IPS-15b (cell line): ENCODE data around the gene SMIM7.

Source experiments
- H3K27me3 ChIP-seq: one replicate; pipeline ENCODE4 v1.6.1; 2013; ENCODE audit warnings: low read length; ENCODE audit not compliant: control insufficient read depth, insufficient read depth
- H3K36me3 ChIP-seq: one replicate; pipeline ENCODE4 v1.6.1; 2013; ENCODE audit warnings: low read length; ENCODE audit not compliant: control insufficient read depth, insufficient read depth
- H3K4me1 ChIP-seq: one replicate; pipeline ENCODE4 v1.6.1; 2013; ENCODE audit warnings: mild to moderate bottlenecking, low read length; ENCODE audit not compliant: control insufficient read depth, insufficient read depth
- H3K4me3 ChIP-seq: one replicate; pipeline ENCODE4 v1.5.1; 2013; ENCODE audit warnings: low read depth, low read length
- H3K9ac ChIP-seq: one replicate; pipeline ENCODE4 v1.6.1; 2013; ENCODE audit warnings: low read depth, mild to moderate bottlenecking, low read length
- H3K9me3 ChIP-seq: one replicate; pipeline ENCODE4 v1.6.1; 2013; ENCODE audit warnings: mild to moderate bottlenecking, low read length; ENCODE audit not compliant: control insufficient read depth, insufficient read depth

SMIM7 gene

GRCh38 chr19:16628183-16628983 is 31.6 kb downstream of the SMIM7 start, which contains the start of gene MED26:
TSS of gene MED26 (minus strand) at chr19:16628204. CDS start at chr19:16627943, 261 bp downstream.
- no peaks in the 10 kb centered on the region for H3K9me3 ChIP-seq
- H3K4me3 ChIP-seq = peak within 1 kb of the TSS; percentile 93
- H3K36me3 ChIP-seq = no peaks in the 10 kb centered on the region
- H3K4me1 ChIP-seq = peaks cover 22% of the 10 kb centered on the region
- H3K9ac ChIP-seq = peak within 1 kb of the TSS; percentile 94
- no peaks in the 10 kb centered on the region for H3K27me3 ChIP-seq

GRCh38 chr19:16627928-16628182 is 32.1 kb downstream of the SMIM7 start:
- peak overlapping the region; percentile 87 for H3K9ac ChIP-seq
- no peaks in the 10 kb centered on the region for H3K27me3 ChIP-seq
- peaks cover 22% of the 10 kb centered on the region for H3K4me1 ChIP-seq
- H3K4me3 ChIP-seq = peak overlapping the region; percentile 93
- no peaks in the 10 kb centered on the region for H3K9me3 ChIP-seq
- H3K36me3 ChIP-seq = no peaks in the 10 kb centered on the region

GRCh38 chr19:16627193-16627927 is 32.6 kb downstream of the SMIM7 start:
- Histone ChIP-seq H3K36me3 (no peaks in the 10 kb centered on the region), H3K27me3 (no peaks in the 10 kb centered on the region), H3K4me1 (peaks cover 22% of the 10 kb centered on the region), H3K4me3 (peak overlapping the region; percentile 93), H3K9me3 (no peaks in the 10 kb centered on the region), H3K9ac (peak overlapping the region; percentile 87)

DNA sequence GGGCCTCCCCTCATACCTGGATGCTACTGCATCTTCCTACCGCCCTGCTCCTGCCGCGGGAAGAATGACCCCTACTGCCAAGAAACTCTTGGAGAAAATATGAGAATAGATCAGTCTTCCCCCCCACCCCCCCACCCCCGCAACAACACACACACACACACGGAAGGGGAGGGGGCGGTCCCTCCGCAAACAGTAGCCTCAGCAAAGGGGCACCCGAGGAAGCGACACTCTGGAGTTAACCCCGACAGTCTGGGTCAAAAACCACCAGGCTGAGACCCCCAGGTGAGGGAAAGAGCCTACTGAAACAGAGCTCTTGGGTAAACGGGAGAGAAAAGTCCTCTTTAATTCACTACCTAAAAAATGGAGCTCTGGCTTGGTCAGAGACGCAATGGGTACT is 33.1 kb downstream of the SMIM7 start:
- Histone ChIP-seq H3K36me3 (no peaks in the 10 kb centered on the region), H3K4me3 (peak overlapping the region; percentile 93), H3K9me3 (no peaks in the 10 kb centered on the region), H3K9ac (peak overlapping the region; percentile 87), H3K4me1 (peaks cover 22% of the 10 kb centered on the region), H3K27me3 (no peaks in the 10 kb centered on the region)

DNA sequence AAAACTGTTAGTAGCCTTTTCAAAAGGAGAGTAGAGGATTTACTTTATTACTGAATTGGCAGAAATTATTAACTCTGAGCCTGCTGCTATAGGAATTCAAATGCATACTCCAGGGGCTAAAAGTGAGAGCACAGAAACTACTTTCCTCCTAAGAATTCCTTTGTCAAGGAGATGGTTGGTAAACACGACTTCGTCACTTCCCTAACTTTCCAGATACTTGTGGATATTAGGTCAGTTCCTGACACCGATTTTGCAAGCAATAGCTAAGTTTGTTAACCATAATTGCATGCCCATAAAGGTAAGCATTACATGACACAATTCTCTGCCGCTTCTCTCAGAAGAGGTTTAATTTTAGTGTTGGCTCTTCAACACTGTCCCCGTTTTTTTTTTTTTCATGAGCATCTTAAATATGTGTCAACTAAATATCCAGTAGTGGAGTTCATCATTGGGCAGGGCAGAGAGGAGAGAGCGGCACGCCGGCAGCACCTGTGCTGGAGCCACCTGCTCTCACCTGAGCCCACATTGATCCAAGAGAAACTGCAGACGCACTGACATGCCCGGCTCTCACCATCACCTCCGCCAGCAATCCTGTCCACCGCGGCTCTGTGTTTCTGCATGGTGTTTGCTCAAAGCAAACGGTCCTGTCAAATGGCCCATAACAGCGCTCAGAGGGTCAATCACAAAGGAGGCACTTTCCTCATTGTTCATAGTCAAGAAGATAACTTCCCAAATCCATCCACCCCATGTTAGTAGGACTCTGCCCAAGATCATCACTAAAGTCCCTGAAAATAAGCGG is 34.6 kb downstream of the SMIM7 start:
- Histone ChIP-seq H3K9me3 (no peaks in the 10 kb centered on the region), H3K4me3 (no peak overlapping the region), H3K9ac (no peak overlapping the region), H3K36me3 (no peaks in the 10 kb centered on the region), H3K27me3 (no peaks in the 10 kb centered on the region), H3K4me1 (peaks cover 22% of the 10 kb centered on the region)

- H3K9ac ChIP-seq = peak overlapping the region; percentile 38
Observed at GRCh38 chr19:16624236-16624635, 35.7 kb downstream of the SMIM7 start.

GRCh38 chr19:16623576-16623975 is 36.4 kb downstream of the SMIM7 start:
- Histone ChIP-seq H3K27me3 (no peaks in the 10 kb centered on the region), H3K9me3 (no peaks in the 10 kb centered on the region), H3K9ac (no peak overlapping the region), H3K4me1 (peaks cover 18% of the 10 kb centered on the region), H3K36me3 (no peaks in the 10 kb centered on the region), H3K4me3 (no peak overlapping the region)

More at GRCh38 chr19:16624236-16624635, 35.7 kb downstream of the SMIM7 start:
- no peaks in the 10 kb centered on the region for H3K27me3 ChIP-seq
- H3K36me3 ChIP-seq = no peaks in the 10 kb centered on the region
- H3K9me3 ChIP-seq = no peaks in the 10 kb centered on the region
- peaks cover 19% of the 10 kb centered on the region for H3K4me1 ChIP-seq
- H3K4me3 ChIP-seq = no peak overlapping the region

- H3K4me1 ChIP-seq = peaks cover 18% of the 10 kb centered on the region
- no peaks in the 10 kb centered on the region for H3K9me3 ChIP-seq
- no peak overlapping the region for H3K9ac ChIP-seq
- no peak overlapping the region for H3K4me3 ChIP-seq
- no peaks in the 10 kb centered on the region for H3K36me3 ChIP-seq
- no peaks in the 10 kb centered on the region for H3K27me3 ChIP-seq
Observed at GRCh38 chr19:16623066-16623465, 36.9 kb downstream of the SMIM7 start.

DNA sequence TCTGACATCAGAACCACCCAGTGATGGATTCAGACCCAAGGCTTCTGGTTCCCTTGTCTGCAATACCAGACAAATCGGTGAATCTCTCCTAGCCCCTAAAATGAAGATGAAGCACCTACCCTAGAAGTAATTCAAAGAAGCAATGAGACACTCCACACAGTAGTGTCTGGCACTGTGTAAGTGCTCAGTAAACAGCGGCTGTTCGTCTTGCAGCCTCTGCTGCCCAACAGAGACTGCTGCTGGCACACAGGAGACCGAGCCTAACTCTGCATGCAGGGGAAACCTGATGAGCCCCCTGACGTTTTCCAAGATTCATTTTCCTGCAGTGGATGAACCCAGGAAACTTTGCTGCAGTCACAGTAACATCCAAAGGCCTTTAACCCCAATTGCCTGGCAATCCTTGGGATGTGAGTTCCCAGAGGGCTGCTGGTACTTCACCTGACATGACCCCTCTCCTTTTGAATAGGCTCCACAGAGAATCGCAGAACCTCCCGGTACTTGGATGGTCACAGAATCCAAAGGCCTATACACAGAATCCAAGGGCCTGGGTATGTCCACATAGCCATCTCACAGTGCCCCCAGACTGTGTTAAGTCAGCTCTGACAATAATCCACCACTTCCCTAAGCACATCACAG is 38.7 kb downstream of the SMIM7 start:
- Histone ChIP-seq H3K4me1 (peaks cover 18% of the 10 kb centered on the region), H3K36me3 (no peaks in the 10 kb centered on the region)

DNA sequence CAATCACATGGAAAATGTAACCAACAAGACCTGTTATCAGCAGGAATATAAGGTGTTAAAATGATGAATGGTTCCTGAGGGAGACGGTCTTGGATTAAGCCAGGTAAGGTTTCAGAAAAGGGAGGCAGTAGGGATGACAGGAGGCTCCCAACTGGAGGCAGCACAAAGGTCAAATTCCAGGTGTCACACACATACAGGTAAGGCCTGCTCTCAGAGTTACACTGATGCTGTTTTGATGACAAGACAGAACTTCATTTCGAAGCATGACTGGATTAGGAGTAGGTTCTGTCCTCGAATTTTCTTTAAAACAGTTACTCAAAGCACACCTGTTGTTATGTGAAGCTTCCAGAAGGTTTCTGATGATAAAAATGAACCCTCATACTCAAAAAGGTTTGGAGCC is 39.4 kb downstream of the SMIM7 start:
- no peaks in the 10 kb centered on the region for H3K36me3 ChIP-seq
- H3K9ac ChIP-seq = no peak overlapping the region
- H3K4me1 ChIP-seq = peaks cover 12% of the 10 kb centered on the region

More for the DNA sequence above, 38.7 kb downstream of the SMIM7 start:
- Histone ChIP-seq H3K27me3 (no peaks in the 10 kb centered on the region), H3K9me3 (no peaks in the 10 kb centered on the region), H3K9ac (no peak overlapping the region), H3K4me3 (no peak overlapping the region)

GRCh38 chr19:16620018-16620417 is 39.9 kb downstream of the SMIM7 start:
- peaks cover 8% of the 10 kb centered on the region for H3K4me1 ChIP-seq
- no peak overlapping the region for H3K9ac ChIP-seq
- no peak overlapping the region for H3K4me3 ChIP-seq
- H3K9me3 ChIP-seq = no peaks in the 10 kb centered on the region
- H3K27me3 ChIP-seq = no peaks in the 10 kb centered on the region
- H3K36me3 ChIP-seq = no peaks in the 10 kb centered on the region

More for the DNA sequence above, 39.4 kb downstream of the SMIM7 start:
- Histone ChIP-seq H3K4me3 (no peak overlapping the region), H3K9me3 (no peaks in the 10 kb centered on the region), H3K27me3 (no peaks in the 10 kb centered on the region)
